ENCODE measurements around the gene MLYCD.

GRCh38 chr16:83951544-83951943 is 52.6 kb downstream of the MLYCD start:
- no peak for TF ChIP-seq POLR2A (IDR thresholded peaks at IDR 0.05)
- no peak for TF ChIP-seq CTCF (IDR thresholded peaks at IDR 0.05)
- no peak for TF ChIP-seq EP300 (IDR thresholded peaks at IDR 0.05; ENCODE audit: low read depth)
